Endothelial cell of umbilical vein (primary cell): ENCODE data around the gene SLC34A2. TPM values are rescaled to one million over a fixed set of nuclear protein-coding genes. Genes with fewer than 3 reads are reported as not detected.

ENCODE experiments used
- BruUV-seq: library from RNA; stranded (reverse); fragments of 400-500 nt; replicated peaks from 2 replicates; lab custom pipeline; 2021; lab: Mats Ljungman, UMichigan
- CTCF ChIA-PET: fragments of 300-600, 350-600 bp; sonication (Branson Sonifier 250); formaldehyde crosslinking; loops from one replicate; lab custom pipeline; 2021; ENCODE audit warnings: antibody characterized with exemption, inconsistent platforms; lab: Charles Lee
- POLR2A ChIA-PET: fragments of 300-600, 350-600 bp; sonication (Branson Sonifier 250); formaldehyde crosslinking; loops from one replicate; lab custom pipeline; 2021; ENCODE audit warnings: antibody characterized with exemption, inconsistent platforms; lab: Charles Lee
- DNase-seq: peaks from one replicate; pipeline ENCODE4 v3.0.0-alpha.2; 2011; ENCODE audit warnings: low read depth, low spot score
- FAIRE-seq: peaks from 2 replicates; lab custom pipeline; 2011; peaks lifted over from hg19 to GRCh38; lab: Jason Lieb, UNC
- H2AFZ ChIP-seq: 2 replicates; pipeline ENCODE4 v1.6.0; 2012; ENCODE audit warnings: low read depth, low read length, control low read depth, inconsistent platforms
- H3K27ac ChIP-seq: 2 replicates; pipeline ENCODE4 v1.5.1; 2011; ENCODE audit warnings: low read depth, mild to moderate bottlenecking, control low read depth, low read length, moderate library complexity; ENCODE audit not compliant: insufficient read depth
- H3K27me3 ChIP-seq, 2 experiments: 2 replicates each; pipeline versions ENCODE4 v1.6.0 to v1.6.1; 2011; ENCODE audit warnings: low read length in 2 of 2, mixed read lengths in 1 of 2; ENCODE audit not compliant: control insufficient read depth in 2 of 2, insufficient read depth in 2 of 2
- H3K36me3 ChIP-seq, 2 experiments: 2 replicates in 1 of 2; 3 replicates in 1 of 2; pipeline ENCODE4 v1.5.1; 2011; ENCODE audit warnings: low read length in 2 of 2, mild to moderate bottlenecking in 1 of 2, moderate library complexity in 1 of 2; ENCODE audit not compliant: control insufficient read depth in 2 of 2, insufficient read depth in 2 of 2; ENCODE audit errors: extremely low read depth in 1 of 2
- H3K4me1 ChIP-seq: 3 replicates; pipeline ENCODE4 v1.5.1; 2011; ENCODE audit warnings: mild to moderate bottlenecking, low read length; ENCODE audit not compliant: control insufficient read depth, insufficient read depth; ENCODE audit errors: extremely low read depth
- H3K4me2 ChIP-seq: 2 replicates; pipeline ENCODE4 v1.6.1; 2011; ENCODE audit warnings: low read length, control low read depth, mixed read lengths; ENCODE audit not compliant: insufficient read depth
- H3K4me3 ChIP-seq, 3 experiments: fragments of 200-600 bp in 1 of 3; sonication (generic), shearing (Covaris generic) in 1 of 3; replicated peaks in 1 of 3; 2 replicates each; pipeline ENCODE4 v1.5.1; 2011 to 2016; ENCODE audit warnings: control low read depth in 3 of 3, low read length in 3 of 3, mild to moderate bottlenecking in 2 of 3, inconsistent platforms in 1 of 3, low read depth in 1 of 3, moderate library complexity in 1 of 3; ENCODE audit not compliant: insufficient read depth in 1 of 3
- H3K79me2 ChIP-seq: 2 replicates; pipeline ENCODE4 v1.6.0; 2012; ENCODE audit warnings: low read length, inconsistent platforms; ENCODE audit not compliant: control insufficient read depth, insufficient read depth
- H3K9ac ChIP-seq: replicated peaks from 2 replicates; pipeline ENCODE3; 2011; ENCODE audit warnings: low read length, control low read depth; ENCODE audit not compliant: insufficient read depth; ENCODE audit errors: extremely low read depth
- H3K9me1 ChIP-seq: replicated peaks from 3 replicates; pipeline ENCODE4 v1.6.0; 2011; ENCODE audit warnings: mild to moderate bottlenecking, low read length; ENCODE audit not compliant: control insufficient read depth, insufficient read depth; ENCODE audit errors: extremely low read depth
- H3K9me3 ChIP-seq: replicated peaks from 2 replicates; pipeline ENCODE4 v1.5.1; 2012; ENCODE audit warnings: low read length, inconsistent platforms; ENCODE audit not compliant: control insufficient read depth, insufficient read depth
- H4K20me1 ChIP-seq: replicated peaks from 2 replicates; pipeline ENCODE3; 2011; ENCODE audit warnings: mild to moderate bottlenecking, low read length; ENCODE audit not compliant: control insufficient read depth, insufficient read depth; ENCODE audit errors: extremely low read depth
- EZH2 ChIP-seq: IDR thresholded peaks from 2 replicates; pipeline ENCODE4 v1.6.1; 2012; ENCODE audit warnings: borderline replicate concordance, low read depth, mild to moderate bottlenecking, moderate library complexity, low read length, inconsistent platforms; ENCODE audit not compliant: severe bottlenecking
- FOS ChIP-seq: IDR thresholded peaks from 2 replicates; pipeline ENCODE4 v1.6.1; 2011; ENCODE audit warnings: mild to moderate bottlenecking, low read length, moderate library complexity, borderline replicate concordance; ENCODE audit not compliant: insufficient read depth
- GATA2 ChIP-seq: IDR thresholded peaks from 2 replicates; pipeline ENCODE4 v1.7.0; 2011; ENCODE audit warnings: low read depth, mild to moderate bottlenecking, moderate library complexity, mixed read lengths, low read length; ENCODE audit not compliant: insufficient read length, insufficient read depth
- JUN ChIP-seq: IDR thresholded peaks from 2 replicates; pipeline ENCODE4 v1.6.1; 2011; ENCODE audit warnings: borderline replicate concordance, low read depth; ENCODE audit not compliant: insufficient read length, insufficient read depth
- MYC ChIP-seq: IDR thresholded peaks from one replicate; pipeline ENCODE4 v1.6.1; 2011; ENCODE audit warnings: mild to moderate bottlenecking, low read depth, low read length
- POLR2A ChIP-seq: IDR thresholded peaks from 2 replicates; pipeline ENCODE4 v1.6.1; 2012; ENCODE audit warnings: low read depth, mild to moderate bottlenecking, control low read depth, low read length
- POLR2AphosphoS5 ChIP-seq: IDR thresholded peaks from 2 replicates; pipeline ENCODE4 v1.6.1; 2012; ENCODE audit warnings: low read depth, mild to moderate bottlenecking, control low read depth, low read length, moderate library complexity; ENCODE audit not compliant: insufficient read depth
- dilution Hi-C: fragments of 300-500 bp; cut with MboI; formaldehyde crosslinking; loops from one replicate; pipeline ENCODE4 v1.15.0; 2019; ENCODE audit warnings: low sequenced_read_pairs; ENCODE audit not compliant: extremely low pct_ligation_motif_present
- intact Hi-C: fragments of 100-400 bp; cut with micrococcal nuclease; formaldehyde crosslinking; loops from one replicate; pipeline ENCODE4 v1.10.0; 2022
- polyA plus RNA-seq, 4 experiments: library from polyadenylated mRNA; depleted of rRNA in 3 of 4; stranded (reverse) in 3 of 4; unstranded in 1 of 4; fragments of >200 nt; gene quantifications; 2 replicates each; pipeline versions ENCODE4 v1.2.1 to v1.2.3, GENCODE V29; 2011 to 2012; ENCODE audit warnings: missing spikeins in 1 of 4
- total RNA-seq: library from RNA; stranded (reverse); gene quantifications from 2 replicates; pipeline ENCODE4 v1.2.3, GENCODE V29; 2021
- TF ChIP-seq, protein P1 (sequence below): IDR thresholded peaks from 2 replicates; pipeline ENCODE4 v1.6.1; 2011; ENCODE audit not compliant: insufficient read depth, insufficient read length
- TF ChIP-seq, protein P2 (sequence below), 2 donors: IDR thresholded peaks; 1 replicate in 1 of 2; 2 replicates in 1 of 2; pipeline ENCODE4 v1.5.1; 2011; ENCODE audit warnings: low read length in 2 of 2, mild to moderate bottlenecking in 2 of 2, moderate library complexity in 2 of 2, control low read depth in 1 of 2, inconsistent platforms in 1 of 2, low read depth in 1 of 2; ENCODE audit not compliant: insufficient read depth in 1 of 2; ENCODE audit errors: extremely low read depth in 1 of 2

Gene SLC34A2
- total and polyA plus RNA-seq, 2 donors (not counting 3 experiments of a cell fraction or from before 2014, with no cell fraction given) = not detected

DNA sequence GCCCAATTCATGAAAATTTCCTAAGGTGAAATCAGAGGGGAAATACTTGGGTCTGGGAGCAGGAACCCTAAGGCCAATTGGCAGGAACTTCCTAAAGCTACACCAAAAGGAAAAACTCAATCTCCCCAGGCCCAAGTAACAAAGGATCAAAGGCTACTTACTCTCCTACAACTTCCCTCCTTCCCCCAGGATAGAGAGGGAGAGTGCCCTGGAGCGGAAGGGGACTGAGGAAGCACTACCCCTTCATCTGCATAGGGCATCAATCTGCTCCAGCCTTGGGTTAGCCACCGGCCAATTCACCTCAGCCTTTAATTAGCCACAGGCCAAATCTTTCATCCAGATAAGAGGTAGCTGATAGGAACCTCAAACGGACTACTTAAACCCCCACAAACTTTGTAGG is 55.0 kb downstream of the SLC34A2 start:
- DNase-seq (no peak), FAIRE-seq (no peak)
- no peak overlapping the region for H3K4me3 ChIP-seq
- H3K9me1 ChIP-seq = no peaks in the 10 kb centered on the region
- TF ChIP-seq POLR2AphosphoS5 (no peak), POLR2A (no peak), JUN (no peak), EZH2 (no peak)
- H3K4me2 ChIP-seq = no peak overlapping the region
- no peak overlapping the region for H3K27ac ChIP-seq
- intact Hi-C loops = no loop called here
- ChIA-PET POLR2A (no interaction called here), CTCF (interaction anchor here (2.1 kb wide), 1 partner anchor 8 kb away, joined by 5 read pairs; no protein-coding TSS in a partner anchor)
- no peaks in the 10 kb centered on the region for H3K9me3 ChIP-seq
- no peaks in the 10 kb centered on the region for H3K36me3 ChIP-seq
- H3K4me1 ChIP-seq = no peaks in the 10 kb centered on the region
- dilution Hi-C loops = no loop called here
- no peaks in the 10 kb centered on the region for H3K79me2 ChIP-seq
- H2AFZ ChIP-seq = no peak overlapping the region
- H3K9ac ChIP-seq = no peak overlapping the region
- H4K20me1 ChIP-seq = no peaks in the 10 kb centered on the region
- H3K27me3 ChIP-seq = no peaks in the 10 kb centered on the region
- no TSS peak for BruUV-seq

GRCh38 chr4:25712611-25713010 is 57.0 kb downstream of the SLC34A2 start:
- Histone ChIP-seq H3K9me1 (no peaks in the 10 kb centered on the region), H3K27me3 (no peaks in the 10 kb centered on the region), H3K9ac (no peak overlapping the region), H3K4me3 (no peak overlapping the region), H3K36me3 (no peaks in the 10 kb centered on the region), H3K27ac (no peak overlapping the region), H3K9me3 (no peaks in the 10 kb centered on the region), H3K4me1 (no peaks in the 10 kb centered on the region), H3K79me2 (no peaks in the 10 kb centered on the region), H2AFZ (no peak overlapping the region), H3K4me2 (no peak overlapping the region), H4K20me1 (no peaks in the 10 kb centered on the region)
- dilution Hi-C loops = no loop called here
- intact Hi-C loops = no loop called here
- BruUV-seq = no TSS peak
- TF ChIP-seq EZH2 (no peak), MYC (no peak), GATA2 (no peak), JUN (no peak), POLR2A (no peak), FOS (no peak)
- TF ChIP-seq, protein P1, sequence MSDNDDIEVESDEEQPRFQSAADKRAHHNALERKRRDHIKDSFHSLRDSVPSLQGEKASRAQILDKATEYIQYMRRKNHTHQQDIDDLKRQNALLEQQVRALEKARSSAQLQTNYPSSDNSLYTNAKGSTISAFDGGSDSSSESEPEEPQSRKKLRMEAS = no peak
- TF ChIP-seq, protein P2, sequence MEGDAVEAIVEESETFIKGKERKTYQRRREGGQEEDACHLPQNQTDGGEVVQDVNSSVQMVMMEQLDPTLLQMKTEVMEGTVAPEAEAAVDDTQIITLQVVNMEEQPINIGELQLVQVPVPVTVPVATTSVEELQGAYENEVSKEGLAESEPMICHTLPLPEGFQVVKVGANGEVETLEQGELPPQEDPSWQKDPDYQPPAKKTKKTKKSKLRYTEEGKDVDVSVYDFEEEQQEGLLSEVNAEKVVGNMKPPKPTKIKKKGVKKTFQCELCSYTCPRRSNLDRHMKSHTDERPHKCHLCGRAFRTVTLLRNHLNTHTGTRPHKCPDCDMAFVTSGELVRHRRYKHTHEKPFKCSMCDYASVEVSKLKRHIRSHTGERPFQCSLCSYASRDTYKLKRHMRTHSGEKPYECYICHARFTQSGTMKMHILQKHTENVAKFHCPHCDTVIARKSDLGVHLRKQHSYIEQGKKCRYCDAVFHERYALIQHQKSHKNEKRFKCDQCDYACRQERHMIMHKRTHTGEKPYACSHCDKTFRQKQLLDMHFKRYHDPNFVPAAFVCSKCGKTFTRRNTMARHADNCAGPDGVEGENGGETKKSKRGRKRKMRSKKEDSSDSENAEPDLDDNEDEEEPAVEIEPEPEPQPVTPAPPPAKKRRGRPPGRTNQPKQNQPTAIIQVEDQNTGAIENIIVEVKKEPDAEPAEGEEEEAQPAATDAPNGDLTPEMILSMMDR (IDR thresholded peaks at IDR 0.05; ENCODE audit: extremely low read depth in 1 of 2, insufficient read depth in 1 of 2, low read depth in 1 of 2, low read length in 2 of 2) = no peak
- FAIRE-seq = no peak
- ChIA-PET CTCF (interaction anchor here (1.6 to 2.4 kb wide), 2 partner anchors 9 to 55 kb away, joined by 4 to 5 read pairs; no protein-coding TSS in a partner anchor), POLR2A (no interaction called here)
- no peak for DNase-seq
